ENCODE measurements around the gene RRAD.

RRAD gene

GRCh38 chr16:66880288-66881013, 44.9 kb downstream of the RRAD start, which contains the start of gene PDP2 (continued):
- TF ChIP-seq KLF16 (tag by site-specific recombination; IDR thresholded peaks at IDR 0.05) (peak; percentile 90; the same call in 1 of the 2 replicates), ZNF239 (tag by site-specific recombination; IDR thresholded peaks at IDR 0.05) (no peak), PATZ1 (tag by site-specific recombination; IDR thresholded peaks at IDR 0.05) (peak; percentile 99), ZNF221 (tag by site-specific recombination; IDR thresholded peaks at IDR 0.05; ENCODE audit: borderline replicate concordance) (no peak), ZNF398 (tag by site-specific recombination; IDR thresholded peaks at IDR 0.05) (peak; percentile 92), ZBTB44 (tag by site-specific recombination; IDR thresholded peaks at IDR 0.05) (no peak), ELK4 (IDR thresholded peaks at IDR 0.05; ENCODE audit: borderline replicate concordance, low read depth, low read length) (no peak), PRDM2 (tag by site-specific recombination; IDR thresholded peaks at IDR 0.05; ENCODE audit: borderline replicate concordance) (peak; percentile 95), GFI1B (tag by site-specific recombination; IDR thresholded peaks at IDR 0.05) (no peak), ZNF600 (tag by site-specific recombination; IDR thresholded peaks at IDR 0.05) (no peak), ZXDB (tag by site-specific recombination; IDR thresholded peaks at IDR 0.05) (peak; percentile 81), ZNF133 (tag by site-specific recombination; IDR thresholded peaks at IDR 0.05) (no peak), MZF1 (tag by site-specific recombination; IDR thresholded peaks at IDR 0.05; ENCODE audit: borderline replicate concordance) (no peak), ZNF433 (tag by site-specific recombination; IDR thresholded peaks at IDR 0.05; ENCODE audit: low read depth) (no peak), ZNF558 (tag by site-specific recombination; IDR thresholded peaks at IDR 0.05) (0 out of 2 replicates have a peak, but pooled peaks have one; percentile 1), ZNF18 (tag by site-specific recombination; IDR thresholded peaks at IDR 0.05) (no peak), ZBTB6 (tag by site-specific recombination; IDR thresholded peaks at IDR 0.05) (no peak; the same call in 1 of the 2 replicates), SCRT2 (tag by site-specific recombination; IDR thresholded peaks at IDR 0.05) (no peak), ZNF521 (tag by site-specific recombination; IDR thresholded peaks at IDR 0.05) (no peak), ZNF513 (tag by site-specific recombination; IDR thresholded peaks at IDR 0.05) (no peak), ZNF747 (tag by site-specific recombination; IDR thresholded peaks at IDR 0.05) (no peak), KLF10 (tag by site-specific recombination; IDR thresholded peaks at IDR 0.05) (peak; percentile 99)

Data from HEK293 (cell line).